NT2/D1 (cell line): ENCODE measurements around the gene AHRR.
A peak's percentile ranks its signal among the peaks of the same experiment; 100 is the strongest.

Experiments used
- DNase-seq: peaks from one replicate; pipeline ENCODE4 v3.0.0-alpha.2; 2011; ENCODE audit warnings: low read depth, low spot score
- H3K27me3 ChIP-seq: 2 replicates; pipeline ENCODE4 v1.6.0; 2011; ENCODE audit warnings: mild to moderate bottlenecking; ENCODE audit not compliant: insufficient read length, insufficient read depth
- H3K36me3 ChIP-seq: 2 replicates; pipeline ENCODE4 v1.6.1; 2011; ENCODE audit warnings: mild to moderate bottlenecking, low read length, mixed read lengths; ENCODE audit not compliant: insufficient read depth, insufficient read length
- H3K4me1 ChIP-seq: 2 replicates; pipeline ENCODE4 v1.5.1; 2011; ENCODE audit not compliant: insufficient read depth, insufficient read length
- H3K4me3 ChIP-seq: 2 replicates; pipeline ENCODE4 v1.5.1; 2011; ENCODE audit warnings: low read depth; ENCODE audit not compliant: insufficient read length
- H3K9ac ChIP-seq: 2 replicates; pipeline ENCODE4 v1.6.0; 2011; ENCODE audit warnings: low read depth; ENCODE audit not compliant: insufficient read length
- H3K9me3 ChIP-seq: 2 replicates; pipeline ENCODE4 v1.5.1; 2011; ENCODE audit warnings: mild to moderate bottlenecking, low read length; ENCODE audit not compliant: insufficient read depth
- SUZ12 ChIP-seq: IDR thresholded peaks from 2 replicates; pipeline ENCODE4 v1.6.1; 2011; ENCODE audit not compliant: insufficient read length, insufficient read depth; ENCODE audit errors: extremely low read depth
- YY1 ChIP-seq: IDR thresholded peaks from 2 replicates; pipeline ENCODE4 v1.6.1; 2011; ENCODE audit not compliant: insufficient read length, insufficient read depth
- ZNF274 ChIP-seq: IDR thresholded peaks from 2 replicates; pipeline ENCODE4 v1.6.1; 2011; ENCODE audit warnings: mild to moderate bottlenecking, low read depth, low read length

The AHRR gene

GRCh38 chr5:370311-370958 lies 48.9 kb downstream of the AHRR start:
- Histone ChIP-seq H3K27me3 (peaks cover 28% of the 10 kb centered on the region), H3K9ac (no peak overlapping the region), H3K36me3 (no peaks in the 10 kb centered on the region), H3K4me3 (no peak overlapping the region), H3K9me3 (no peaks in the 10 kb centered on the region), H3K4me1 (peaks cover 21% of the 10 kb centered on the region)
- TF ChIP-seq YY1, result no peak
- TF ChIP-seq SUZ12, result no peak
- TF ChIP-seq ZNF274, result no peak
- no peak for DNase-seq

GRCh38 chr5:370959-371810 lies 49.7 kb downstream of the AHRR start:
- no peak for DNase-seq
- no peaks in the 10 kb centered on the region for H3K9me3 ChIP-seq
- H3K9ac ChIP-seq, result no peak overlapping the region
- no peaks in the 10 kb centered on the region for H3K36me3 ChIP-seq
- H3K27me3 ChIP-seq, result peaks cover 29% of the 10 kb centered on the region
- TF ChIP-seq YY1, result no peak
- TF ChIP-seq SUZ12, result no peak
- no peak for TF ChIP-seq ZNF274
- H3K4me1 ChIP-seq, result peaks cover 24% of the 10 kb centered on the region
- no peak overlapping the region for H3K4me3 ChIP-seq

- no peak for TF ChIP-seq SUZ12
- no peak for TF ChIP-seq ZNF274
- no peak for TF ChIP-seq YY1
- no peak for DNase-seq
- H3K9me3 ChIP-seq, result no peaks in the 10 kb centered on the region
- H3K27me3 ChIP-seq, result peaks cover 29% of the 10 kb centered on the region
- no peak overlapping the region for H3K9ac ChIP-seq
- no peaks in the 10 kb centered on the region for H3K36me3 ChIP-seq
- no peak overlapping the region for H3K4me3 ChIP-seq
- H3K4me1 ChIP-seq, result peaks cover 26% of the 10 kb centered on the region
These were observed 50.5 kb downstream of the AHRR start for GRCh38 chr5:371811-372555.

- peaks cover 29% of the 10 kb centered on the region for H3K27me3 ChIP-seq
- TF ChIP-seq SUZ12 (no peak), YY1 (no peak), ZNF274 (no peak)
- DNase-seq, result no peak
- no peaks in the 10 kb centered on the region for H3K9me3 ChIP-seq
- H3K9ac ChIP-seq, result peak overlapping the region; percentile 42
- H3K4me1 ChIP-seq, result peaks cover 26% of the 10 kb centered on the region
- H3K36me3 ChIP-seq, result no peaks in the 10 kb centered on the region
- no peak overlapping the region for H3K4me3 ChIP-seq
These were observed 51.1 kb downstream of the AHRR start for GRCh38 chr5:372556-372995.

- H3K4me1 ChIP-seq, result peaks cover 26% of the 10 kb centered on the region
- peaks cover 29% of the 10 kb centered on the region for H3K27me3 ChIP-seq
- peak overlapping the region; percentile 42 for H3K9ac ChIP-seq
- TF ChIP-seq ZNF274 (no peak), YY1 (no peak), SUZ12 (no peak)
- peak overlapping the region; percentile 6 for H3K4me3 ChIP-seq
- no peaks in the 10 kb centered on the region for H3K36me3 ChIP-seq
- no peaks in the 10 kb centered on the region for H3K9me3 ChIP-seq
- no peak for DNase-seq
These were observed 51.6 kb downstream of the AHRR start for GRCh38 chr5:372996-373709.

- no peaks in the 10 kb centered on the region for H3K9me3 ChIP-seq
- no peak for DNase-seq
- TF ChIP-seq YY1, result no peak
- no peak for TF ChIP-seq ZNF274
- TF ChIP-seq SUZ12, result no peak
- peak overlapping the region; percentile 15 for H3K4me3 ChIP-seq
- H3K4me1 ChIP-seq, result peaks cover 25% of the 10 kb centered on the region
- H3K9ac ChIP-seq, result no peak overlapping the region
- no peaks in the 10 kb centered on the region for H3K36me3 ChIP-seq
- peaks cover 29% of the 10 kb centered on the region for H3K27me3 ChIP-seq
These were observed 52.4 kb downstream of the AHRR start for GRCh38 chr5:373710-374602.
